GM18507 (cell line): Measurements from ENCODE around the gene MFN2.
"Not testable (repeated sequence)": the region's sequence is repeated elsewhere in the genome, so short reads cannot be mapped to it uniquely, and the experiment has no call there.

ENCODE experiments used
- DNase-seq: peaks from one replicate; pipeline ENCODE4 v3.0.0; 2011; ENCODE audit warnings: low read depth; ENCODE audit not compliant: insufficient read length; ENCODE audit errors: extremely low spot score
- FAIRE-seq: peaks from 2 replicates; lab custom pipeline; 2011; peaks lifted over from hg19 to GRCh38; lab: Jason Lieb, UNC

The MFN2 gene

GRCh38 chr1:11990303-11991032 is 10.2 kb downstream of the MFN2 start:
- FAIRE-seq = no peak
- DNase-seq = no peak

- DNase-seq = no peak
- FAIRE-seq = no peak
Measured at GRCh38 chr1:11991969-11992676, 11.9 kb downstream of the MFN2 start.

- DNase-seq (no peak), FAIRE-seq (no peak)
Measured at GRCh38 chr1:11997081-11997850, 17.0 kb downstream of the MFN2 start.

- FAIRE-seq = no peak
- DNase-seq = no peak
Measured at GRCh38 chr1:11998636-11999035, 18.4 kb downstream of the MFN2 start.

GRCh38 chr1:11999236-11999635 is 19.0 kb downstream of the MFN2 start:
- FAIRE-seq (no peak), DNase-seq (no peak)

- DNase-seq = no peak
- peak; percentile 60 for FAIRE-seq
Measured at GRCh38 chr1:12001249-12001917, 21.1 kb downstream of the MFN2 start.

- no peak for DNase-seq
- no peak for FAIRE-seq
Measured at GRCh38 chr1:12001996-12002493, 21.8 kb downstream of the MFN2 start.

DNA sequence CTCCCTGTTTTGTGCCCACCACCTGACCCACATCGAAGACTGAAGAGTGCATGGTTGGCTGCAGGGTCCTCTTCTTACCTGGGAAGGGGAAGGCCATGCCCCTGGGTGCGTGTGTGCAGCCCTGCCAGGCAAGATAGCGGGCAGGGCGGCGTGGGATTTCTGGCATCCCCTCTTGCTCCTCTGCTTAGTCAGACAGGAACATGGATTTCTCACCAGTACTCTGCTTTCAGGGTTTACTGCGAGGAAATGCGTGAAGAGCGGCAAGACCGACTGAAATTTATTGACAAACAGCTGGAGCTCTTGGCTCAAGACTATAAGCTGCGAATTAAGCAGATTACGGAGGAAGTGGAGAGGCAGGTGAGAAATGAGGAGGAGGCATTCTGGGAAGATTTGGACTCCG is 23.5 kb downstream of the MFN2 start:
- FAIRE-seq (no peak), DNase-seq (no peak)

- DNase-seq = no peak
- peak; percentile 59 for FAIRE-seq
Measured at GRCh38 chr1:12005488-12006166, 25.4 kb downstream of the MFN2 start.

GRCh38 chr1:12006167-12006921 is 26.1 kb downstream of the MFN2 start:
- FAIRE-seq = peak; percentile 59

GRCh38 chr1:12007204-12007603 is 27.0 kb downstream of the MFN2 start:
- no peak for DNase-seq
- no peak for FAIRE-seq

More at GRCh38 chr1:12006167-12006921, 26.1 kb downstream of the MFN2 start:
- no peak for DNase-seq

GRCh38 chr1:12008355-12008754 is 28.1 kb downstream of the MFN2 start:
- FAIRE-seq, DNase-seq: not testable (repeated sequence)

- no peak for FAIRE-seq
- DNase-seq = no peak
Measured at GRCh38 chr1:12009318-12009947, 29.2 kb downstream of the MFN2 start.

GRCh38 chr1:12010746-12011570 is 30.7 kb downstream of the MFN2 start:
- DNase-seq = no peak
- FAIRE-seq = no peak

DNA sequence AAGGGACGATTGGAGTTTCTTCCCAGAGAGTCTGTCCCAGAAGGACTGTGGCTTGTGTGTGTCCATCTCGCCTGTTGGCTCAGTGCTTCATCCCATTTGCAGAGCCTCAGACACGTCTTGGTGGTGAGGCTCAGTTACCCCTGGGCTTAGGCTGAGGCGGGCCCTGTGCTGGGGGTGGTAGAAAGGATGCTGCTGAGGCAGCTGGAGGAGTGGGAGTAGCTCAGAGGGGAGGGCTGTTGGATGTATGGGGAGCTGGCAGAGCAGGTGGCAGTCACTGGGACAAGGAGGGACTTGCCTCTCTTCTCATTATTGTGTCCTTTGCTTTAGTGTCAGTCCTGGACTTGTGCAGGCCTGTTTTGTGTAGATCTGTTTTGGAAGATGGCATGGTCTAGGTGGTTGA is 31.8 kb downstream of the MFN2 start:
- DNase-seq (no peak), FAIRE-seq (no peak)

DNA sequence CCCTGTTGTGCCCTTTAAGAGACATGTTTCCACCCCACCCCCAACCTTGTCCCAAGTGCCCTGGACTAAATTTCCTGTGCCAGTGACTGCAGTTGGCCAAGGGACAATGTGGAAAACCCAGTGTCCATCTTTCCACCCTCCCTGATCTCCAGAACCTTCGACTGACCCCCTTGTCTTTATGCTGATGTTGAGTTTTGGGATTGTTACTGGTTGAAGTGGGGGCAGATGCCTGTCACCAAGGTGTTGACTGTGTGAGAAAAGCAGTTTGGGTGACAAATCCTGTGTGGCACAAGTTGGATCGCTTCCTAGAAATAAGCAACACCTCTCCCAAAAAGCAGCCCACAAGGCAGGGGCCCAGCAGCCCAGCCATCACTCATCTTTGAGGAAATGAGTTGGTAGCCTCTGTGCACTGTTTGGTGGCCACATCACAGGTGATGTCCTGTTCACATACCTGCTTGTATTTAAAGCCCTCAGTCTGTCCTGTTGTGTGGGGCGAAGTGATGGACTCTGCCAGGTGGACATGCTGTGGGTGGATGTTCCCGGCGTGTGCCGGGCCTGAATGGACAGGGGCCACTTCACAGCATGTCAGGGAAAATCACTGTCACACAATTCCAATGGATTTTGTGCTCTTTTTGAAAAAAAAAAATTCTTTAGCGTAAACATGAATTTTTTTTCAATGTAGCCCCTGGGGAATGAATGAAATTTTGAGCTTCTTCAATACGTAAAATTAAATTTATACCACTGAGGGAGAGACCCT is 32.5 kb downstream of the MFN2 start:
- no peak for FAIRE-seq
- no peak for DNase-seq
